ACHN (cell line): ENCODE results near the gene DNASE1L1.
A peak's percentile ranks its signal among the peaks of the same experiment; 100 is the strongest.

Experiments used
- DNase-seq: peaks from one replicate; pipeline ENCODE4 v3.0.0-alpha.2; 2015
- in situ Hi-C: cut with HindIII; loops from 2 replicates; pipeline ENCODE4 v1.10.0; 2017; ENCODE audit warnings: low sequenced_read_pairs, low pct_ligation_motif_present, low pct_unique_long_range_greater_than_20kb

The DNASE1L1 gene

GRCh38 chrX:154437971-154438893 lies 29.2 kb upstream of the DNASE1L1 start:
- DNase-seq = no peak
- in situ Hi-C loops = no loop called here

DNA sequence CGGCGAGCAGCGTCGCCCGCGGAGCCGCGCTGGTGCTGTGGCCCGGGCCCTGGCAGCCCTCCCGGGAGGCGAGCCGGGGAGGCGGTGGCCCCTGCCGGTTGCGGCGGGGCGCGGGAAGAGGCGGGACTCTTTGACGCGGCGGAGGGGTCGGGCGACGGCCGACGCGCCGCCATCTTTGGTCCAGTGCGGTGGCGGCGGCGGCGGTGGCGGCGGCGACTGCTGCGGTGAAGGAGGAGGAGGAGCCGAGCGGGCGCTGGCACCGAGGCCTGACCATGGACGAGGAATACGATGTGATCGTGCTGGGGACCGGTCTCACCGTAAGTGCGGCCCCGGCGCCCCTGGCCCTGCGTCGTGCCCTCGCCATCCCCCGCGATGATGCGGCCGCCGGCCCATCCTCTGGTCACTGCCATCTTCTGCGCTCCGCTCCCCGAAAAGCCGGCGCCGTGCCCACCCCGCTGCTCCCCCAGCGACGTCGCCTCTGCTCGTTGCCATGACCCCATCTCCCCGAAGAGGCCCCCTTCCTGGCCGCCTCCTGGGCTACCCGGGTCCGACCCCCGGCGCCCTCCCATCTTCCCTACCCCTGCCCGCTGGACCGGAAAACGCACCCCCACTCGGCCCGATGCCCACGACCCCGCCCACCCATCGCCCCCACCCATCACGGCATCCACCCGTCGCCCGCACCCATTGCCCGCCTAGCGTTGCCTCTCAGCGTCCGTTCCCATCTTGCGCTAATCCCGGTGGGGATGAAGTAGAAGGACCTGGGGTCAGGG lies 28.1 kb upstream of the DNASE1L1 start, which contains the start of gene GDI1:
Gene GDI1, plus strand, starts transcription at position 172 of the 770 bp plus-strand sequence. Its CDS starts 101 bp downstream, at position 273.
- DNase-seq = peak; percentile 31
- in situ Hi-C loops = no loop called here

GRCh38 chrX:154436374-154436982 lies 27.4 kb upstream of the DNASE1L1 start:
- DNase-seq = peak; percentile 13
- in situ Hi-C loops = no loop called here

DNA sequence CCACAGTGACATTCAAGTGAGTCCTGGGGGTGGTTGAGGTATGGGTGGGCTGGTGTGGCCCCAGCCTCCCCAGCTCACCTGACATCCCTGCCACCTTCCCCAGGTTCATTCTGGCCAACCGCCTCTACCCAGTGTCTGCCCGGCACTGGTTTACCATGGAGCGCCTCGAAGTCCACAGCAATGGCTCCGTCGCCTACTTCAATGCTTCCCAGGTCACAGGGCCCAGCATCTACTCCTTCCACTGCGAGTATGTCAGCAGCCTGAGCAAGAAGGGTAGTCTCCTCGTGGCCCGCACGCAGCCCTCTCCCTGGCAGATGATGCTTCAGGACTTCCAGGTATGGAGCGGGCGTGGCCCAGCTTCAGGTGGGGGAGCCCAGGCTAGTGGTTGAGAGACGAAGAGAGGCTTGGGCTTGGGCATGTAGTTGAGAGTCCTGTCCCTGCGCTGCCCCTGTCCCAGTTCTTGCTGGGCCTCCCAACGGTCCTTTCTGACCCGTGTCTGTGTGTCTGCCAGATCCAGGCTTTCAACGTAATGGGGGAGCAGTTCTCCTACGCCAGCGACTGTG lies 26.2 kb upstream of the DNASE1L1 start:
- DNase-seq = no peak
- in situ Hi-C loops = no loop called here

GRCh38 chrX:154434394-154435168 lies 25.5 kb upstream of the DNASE1L1 start:
- in situ Hi-C loops = no loop called here
- no peak for DNase-seq

- DNase-seq = no peak
- in situ Hi-C loops = no loop called here
These were observed 24.6 kb upstream of the DNASE1L1 start for GRCh38 chrX:154433605-154434004.

DNA sequence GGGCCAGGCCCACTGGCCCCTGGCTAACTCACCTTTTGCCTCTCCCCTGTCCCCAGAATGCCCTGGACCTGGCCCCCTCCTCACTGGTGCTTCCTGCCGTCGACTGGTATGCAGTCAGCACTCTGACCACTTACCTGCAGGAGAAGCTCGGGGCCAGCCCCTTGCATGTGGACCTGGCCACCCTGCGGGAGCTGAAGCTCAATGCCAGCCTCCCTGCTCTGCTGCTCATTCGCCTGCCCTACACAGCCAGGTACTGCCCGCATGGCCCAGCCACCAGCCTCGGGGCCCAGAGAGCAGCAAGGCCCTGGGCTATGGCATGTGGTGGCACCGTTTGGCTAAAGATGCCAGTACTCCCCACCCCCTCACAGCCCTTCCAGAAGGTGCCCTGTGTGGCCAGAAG lies 23.2 kb upstream of the DNASE1L1 start:
- in situ Hi-C loops = no loop called here

DNA sequence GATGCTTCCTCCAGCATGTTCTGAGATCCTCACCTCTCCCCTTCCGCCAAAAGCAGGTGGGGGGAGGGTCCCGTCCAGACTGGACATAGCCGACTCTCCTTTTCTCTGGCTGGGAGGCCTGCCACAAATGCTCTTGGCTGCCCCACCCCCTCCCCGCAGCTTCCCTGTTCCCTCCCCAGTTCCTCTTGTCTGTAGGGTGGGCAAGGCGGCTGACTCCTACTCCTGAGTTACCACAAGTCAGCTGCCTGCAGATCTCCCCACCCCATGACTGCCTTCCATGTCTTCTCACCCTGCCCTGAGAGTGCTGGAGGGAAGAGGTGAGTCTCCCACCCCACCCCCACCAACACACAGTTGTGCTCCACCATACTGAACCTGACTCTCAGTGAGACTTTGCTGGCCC lies 22.3 kb upstream of the DNASE1L1 start:
- DNase-seq = no peak
- in situ Hi-C loops = no loop called here

More for the DNA sequence above, 23.2 kb upstream of the DNASE1L1 start:
- DNase-seq = no peak

- no peak for DNase-seq
- in situ Hi-C loops = no loop called here
These were observed 21.9 kb upstream of the DNASE1L1 start for GRCh38 chrX:154430916-154431315.

- in situ Hi-C loops = no loop called here
- DNase-seq = no peak
These were observed 21.4 kb upstream of the DNASE1L1 start for GRCh38 chrX:154430479-154430878.

GRCh38 chrX:154429711-154430110 lies 20.7 kb upstream of the DNASE1L1 start:
- no peak for DNase-seq
- in situ Hi-C loops = no loop called here

DNA sequence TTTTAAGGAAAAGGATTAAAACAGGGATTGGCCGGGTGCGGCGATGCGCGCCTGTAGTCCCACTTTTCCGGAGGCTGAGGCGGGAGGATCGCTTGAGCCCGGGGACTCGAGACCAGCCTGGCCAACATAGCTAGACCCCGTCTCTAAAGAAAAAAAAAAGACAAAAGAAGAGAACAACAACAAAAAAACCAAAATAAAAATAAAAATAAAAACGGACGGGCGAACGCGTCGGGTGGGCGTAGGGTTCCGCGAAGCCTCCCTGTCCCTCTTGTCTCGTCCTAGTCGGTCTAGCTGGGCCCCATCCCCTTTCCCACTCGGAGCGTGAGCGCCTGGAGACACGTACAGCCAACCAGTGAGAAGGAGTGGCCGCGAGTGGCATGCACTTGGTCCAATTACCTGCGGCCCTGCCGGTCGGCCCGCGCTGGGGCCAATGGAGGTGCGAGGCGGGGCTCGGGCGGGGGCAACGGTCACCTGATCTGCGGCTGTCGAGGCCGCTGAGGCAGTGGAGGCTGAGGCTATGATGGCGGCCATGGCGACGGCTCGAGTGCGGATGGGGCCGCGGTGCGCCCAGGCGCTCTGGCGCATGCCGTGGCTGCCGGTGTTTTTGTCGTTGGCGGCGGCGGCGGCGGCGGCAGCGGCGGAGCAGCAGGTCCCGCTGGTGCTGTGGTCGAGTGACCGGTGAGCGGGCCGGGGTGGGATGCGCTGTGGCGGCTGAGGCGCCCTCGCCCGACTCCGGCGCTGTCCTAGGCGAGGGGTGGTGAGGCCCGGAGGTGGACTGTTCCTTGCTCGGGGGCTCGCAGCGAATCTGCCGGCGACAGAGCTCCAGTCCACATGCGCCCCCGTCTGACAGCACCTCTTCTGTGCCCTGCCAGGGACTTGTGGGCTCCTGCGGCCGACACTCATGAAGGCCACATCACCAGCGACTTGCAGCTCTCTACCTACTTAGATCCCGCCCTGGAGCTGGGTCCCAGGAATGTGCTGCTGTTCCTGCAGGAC lies 19.4 kb upstream of the DNASE1L1 start, which contains the start of gene ATP6AP1:
Gene ATP6AP1, plus strand, starts transcription at position 502 of the 996 bp plus-strand sequence. Its CDS starts 16 bp downstream, at position 518.
- in situ Hi-C loops = no loop called here
- peak; percentile 85 for DNase-seq

GRCh38 chrX:154426916-154427770 lies 18.1 kb upstream of the DNASE1L1 start:
- in situ Hi-C loops = no loop called here
- DNase-seq = no peak

DNA sequence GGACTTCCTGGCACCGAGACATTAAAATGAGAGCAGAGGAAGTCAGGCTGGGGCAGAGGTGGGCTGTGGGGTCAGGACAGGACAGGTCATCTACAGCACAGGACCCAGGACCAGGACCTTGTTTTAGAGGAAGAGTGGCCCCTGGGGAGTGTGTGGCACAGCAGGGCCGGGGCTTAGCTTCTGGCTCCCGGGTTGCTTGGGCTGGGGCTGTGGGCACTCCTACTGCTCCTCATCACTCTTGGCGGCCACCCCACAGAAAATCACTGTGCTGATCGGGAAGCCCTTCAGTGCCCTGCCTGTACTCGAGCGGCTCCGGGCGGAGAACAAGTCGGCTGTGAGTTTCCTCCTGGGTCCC lies 11.3 kb upstream of the DNASE1L1 start:
- DNase-seq = no peak
- in situ Hi-C loops = no loop called here

GRCh38 chrX:154419688-154420401 lies 10.8 kb upstream of the DNASE1L1 start:
- in situ Hi-C loops = no loop called here
- DNase-seq = no peak

- no peak for DNase-seq
- in situ Hi-C loops = no loop called here
These were observed 10.1 kb upstream of the DNASE1L1 start for GRCh38 chrX:154419189-154419588.
